IPS-NIHi7 (cell line): ENCODE measurements around the gene SBK3.
A peak's percentile ranks its signal among the peaks of the same experiment; 100 is the strongest.
"Not testable (repeated sequence)": the region's sequence is repeated elsewhere in the genome, so short reads cannot be mapped to it uniquely, and the experiment has no call there.

Experiments used
- DNase-seq: peaks from one replicate; pipeline ENCODE4 v3.0.0; 2012; ENCODE audit warnings: mixed read lengths; ENCODE audit errors: extremely low spot score

Gene SBK3

DNA sequence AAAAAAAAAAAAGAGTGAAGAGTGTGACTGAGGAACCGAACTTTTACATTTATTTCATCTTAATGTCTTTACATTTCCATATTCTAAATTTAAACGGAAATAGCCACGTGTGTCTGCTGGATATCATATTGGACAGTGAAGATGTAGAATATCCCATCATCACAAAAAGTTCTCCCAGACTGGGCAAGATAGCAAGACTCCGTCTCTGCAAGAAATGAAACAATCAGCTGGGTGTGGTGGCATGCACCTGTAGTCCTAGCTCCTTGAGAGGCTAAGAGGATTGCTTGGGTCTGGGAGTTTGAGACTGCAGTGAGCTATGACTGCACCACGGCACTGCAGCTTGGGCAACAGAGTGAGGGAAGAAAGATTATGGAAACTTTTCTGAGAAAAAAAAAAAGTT is 31.4 kb upstream of the SBK3 start:
- DNase-seq: no peak

DNA sequence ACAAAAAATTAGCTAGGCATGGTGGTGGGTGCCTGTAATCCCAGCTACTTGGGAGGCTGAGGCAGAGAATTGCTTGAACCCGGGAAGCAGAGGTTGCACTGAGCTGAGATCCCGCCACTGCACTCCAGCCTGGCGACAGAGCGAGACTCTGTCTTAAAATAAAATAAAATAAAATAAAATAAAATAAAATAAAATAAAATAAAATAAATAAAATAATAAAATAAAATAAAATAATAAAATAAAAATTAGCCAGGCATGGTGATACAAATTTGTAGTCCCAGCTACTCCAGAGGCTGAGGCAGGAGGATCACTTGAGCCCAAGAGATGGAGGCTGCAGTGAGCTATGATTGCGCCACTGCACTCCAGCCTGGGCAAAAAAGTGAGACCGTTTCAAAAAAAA is 28.6 kb upstream of the SBK3 start:
- not testable (repeated sequence) for DNase-seq

GRCh38 chr19:55569477-55569876 is 24.1 kb upstream of the SBK3 start:
- DNase-seq: not testable (repeated sequence)

GRCh38 chr19:55567708-55568328 is 22.5 kb upstream of the SBK3 start:
- no peak for DNase-seq

DNA sequence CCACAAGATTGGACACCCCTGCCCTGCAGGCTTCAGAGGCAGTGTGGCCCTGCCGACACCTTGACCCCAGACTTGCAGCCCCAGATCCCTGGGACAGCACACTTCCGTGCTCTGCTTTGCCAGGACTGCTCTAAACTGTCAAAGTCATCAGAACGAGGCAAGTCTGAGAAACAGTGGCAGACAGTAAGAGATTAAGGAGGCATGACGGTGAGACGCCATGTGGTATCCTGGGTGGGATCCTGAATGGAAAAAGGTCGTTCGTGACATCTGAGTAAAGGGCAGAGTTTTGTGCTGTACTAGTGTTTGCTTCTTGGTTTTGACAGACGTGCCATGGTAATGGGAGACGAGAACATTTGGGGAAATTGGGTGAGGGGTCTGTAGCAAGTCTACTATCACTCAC is 21.5 kb upstream of the SBK3 start:
- DNase-seq: peak; percentile 6

GRCh38 chr19:55563261-55563690 is 17.9 kb upstream of the SBK3 start:
- DNase-seq: peak; percentile 12

GRCh38 chr19:55559684-55560083 is 14.3 kb upstream of the SBK3 start:
- no peak for DNase-seq

- no peak for DNase-seq
These were observed 9.4 kb upstream of the SBK3 start for GRCh38 chr19:55554741-55555152.

DNA sequence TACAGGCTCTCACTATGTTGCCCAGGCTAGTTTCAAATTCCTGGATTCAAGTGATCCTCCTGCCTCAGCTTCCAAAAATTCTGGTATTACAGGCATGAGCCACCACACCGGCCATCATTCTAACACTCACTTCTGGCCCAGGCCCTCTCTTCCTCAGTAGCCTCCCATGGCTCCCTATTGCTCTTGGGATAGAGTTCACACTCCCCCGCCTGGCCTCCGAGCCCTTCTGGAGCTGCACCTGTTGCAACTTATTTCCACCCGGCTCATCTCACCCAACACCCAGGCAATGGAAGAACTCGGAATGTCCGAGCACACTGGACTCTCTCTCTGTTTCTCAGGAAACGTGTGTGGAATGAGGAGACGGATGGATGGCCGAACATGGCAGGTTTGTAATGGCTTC is 9.0 kb upstream of the SBK3 start:
- no peak for DNase-seq

- DNase-seq: no peak
These were observed 8.2 kb upstream of the SBK3 start for GRCh38 chr19:55553217-55554182.

DNA sequence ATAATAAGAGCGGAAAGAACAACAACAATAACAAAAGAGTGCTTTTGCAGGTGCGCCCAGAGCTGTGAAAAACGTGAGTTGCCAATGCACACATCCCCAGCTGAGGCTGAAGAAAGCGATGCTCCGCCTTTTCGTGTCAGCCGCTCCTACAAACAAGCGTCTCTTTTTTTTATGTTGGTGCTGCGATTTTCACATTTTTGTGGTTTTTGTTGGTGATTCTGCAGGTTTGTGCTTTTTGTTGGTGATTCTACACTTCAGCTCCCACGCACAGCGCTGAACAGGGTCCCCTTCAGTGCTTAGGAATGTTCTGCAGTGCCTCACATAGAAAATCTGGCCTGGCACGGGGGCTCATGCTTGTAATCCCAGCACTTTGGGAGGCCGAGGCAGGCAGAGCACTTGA is 7.3 kb upstream of the SBK3 start:
- no peak for DNase-seq

GRCh38 chr19:55552206-55552605 is 6.9 kb upstream of the SBK3 start:
- no peak for DNase-seq

DNA sequence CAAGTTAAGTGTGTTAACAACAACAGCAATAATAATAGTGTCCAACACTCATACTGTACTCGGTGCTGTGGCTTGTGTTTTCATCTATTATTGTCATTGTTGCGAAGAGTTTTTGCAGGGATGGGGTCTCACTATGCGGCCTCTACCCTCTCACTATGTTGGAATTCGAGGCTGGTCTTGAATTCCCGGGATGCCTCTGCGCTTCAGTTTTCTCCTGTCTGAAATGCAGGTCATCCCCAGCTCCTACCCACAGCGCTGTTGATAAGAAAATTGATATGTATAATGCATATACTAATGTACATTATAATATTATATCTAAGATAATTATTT is 4.9 kb upstream of the SBK3 start:
- DNase-seq: no peak

DNA sequence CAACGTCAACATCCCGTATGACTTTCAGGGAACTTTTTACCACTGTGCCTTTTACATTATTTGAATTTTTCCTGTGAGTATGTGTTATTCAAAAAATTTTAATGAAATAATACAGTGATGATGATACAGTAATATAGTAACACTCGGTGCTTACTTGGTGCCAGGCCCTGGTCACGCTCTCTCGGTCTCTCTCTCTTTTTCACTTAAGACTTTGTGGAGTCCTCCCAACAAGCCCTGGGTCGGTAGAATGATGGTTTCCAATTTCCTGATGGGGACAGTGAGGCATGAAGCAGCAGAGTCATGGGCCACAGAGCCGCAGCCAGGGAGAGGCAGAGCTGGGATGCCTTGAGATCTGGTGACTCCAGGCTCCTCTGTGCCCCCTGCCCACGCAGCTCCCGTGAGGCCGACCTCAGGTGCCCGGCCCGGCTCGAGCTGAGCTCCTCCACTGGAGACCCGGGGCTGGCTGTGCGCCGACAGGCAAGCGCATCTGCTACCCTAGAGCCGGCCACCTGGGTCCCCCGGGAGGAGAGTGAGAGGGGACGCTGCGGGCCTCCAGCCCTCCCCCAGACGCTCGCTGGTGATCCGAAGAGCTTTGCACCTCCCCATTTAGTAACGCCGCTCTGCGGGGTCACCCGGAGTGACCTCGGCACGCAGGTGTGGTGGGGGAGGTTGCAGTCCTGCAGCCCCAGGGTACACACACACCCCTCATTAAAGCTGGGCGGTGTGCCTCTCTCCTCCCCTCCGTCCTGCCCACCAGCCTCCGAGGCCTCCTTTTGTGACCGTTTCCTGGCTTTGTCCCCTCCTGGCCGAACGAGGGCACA is 4.4 kb upstream of the SBK3 start:
- peak; percentile 66 for DNase-seq

DNA sequence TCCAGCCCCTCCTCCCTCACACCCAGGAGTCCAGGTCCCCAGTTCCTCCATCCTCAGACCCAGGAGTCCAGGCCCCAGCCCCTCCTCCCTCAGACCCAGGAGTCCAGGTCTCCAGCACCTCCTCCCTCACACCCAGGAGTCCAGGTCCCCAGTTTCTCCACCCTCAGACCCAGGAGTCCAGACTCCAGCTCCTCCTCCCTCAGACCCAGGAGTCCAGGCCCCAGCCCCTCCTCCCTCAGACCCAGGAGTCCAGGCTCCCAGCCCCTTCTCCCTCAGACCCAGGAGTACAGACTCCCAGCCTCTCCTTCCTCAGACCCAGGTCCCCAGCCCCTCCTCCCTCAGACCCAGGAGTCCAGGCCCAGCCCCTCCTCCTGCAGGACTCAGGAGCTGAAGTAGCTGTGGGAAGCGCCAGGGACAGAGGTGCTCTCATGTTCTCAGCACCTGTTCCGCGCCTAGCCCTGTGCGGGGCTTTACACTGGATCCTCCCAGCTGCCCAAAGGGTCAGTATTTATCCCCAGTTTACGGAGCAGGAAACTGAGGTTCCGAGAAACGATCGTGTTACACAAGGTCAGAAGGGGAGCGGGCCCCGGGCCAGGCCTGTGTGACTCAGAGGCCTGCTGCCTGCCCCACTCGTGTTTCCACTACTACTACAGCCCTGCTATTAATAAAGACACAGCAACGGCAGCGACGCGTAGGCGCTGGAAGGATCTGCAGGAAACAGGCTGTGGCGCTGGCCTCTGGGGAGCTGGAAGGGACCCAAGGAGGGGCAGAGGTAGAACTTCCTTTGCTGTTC is 1.7 kb upstream of the SBK3 start:
- DNase-seq: no peak

DNA sequence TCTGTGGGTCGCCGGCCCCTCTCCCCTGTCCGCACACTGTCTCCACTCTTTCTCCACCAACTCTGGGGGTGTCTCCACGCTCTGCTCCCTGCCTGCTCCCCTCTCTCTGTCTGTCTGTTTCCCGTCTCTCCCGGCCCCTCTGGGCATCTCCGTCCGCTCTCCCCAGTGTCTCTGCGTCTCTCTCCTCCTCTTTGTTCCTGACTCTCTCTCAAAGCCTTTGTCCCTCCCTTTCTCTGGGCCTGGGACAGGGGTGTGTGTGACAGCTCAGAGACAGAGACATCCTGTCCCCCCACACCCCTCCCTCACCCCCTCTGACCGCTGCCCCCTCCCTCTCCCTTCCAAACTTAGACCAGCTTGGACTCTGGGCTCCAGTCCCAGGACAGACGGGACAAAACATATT is 668 bp upstream of the SBK3 start:
- DNase-seq: no peak

DNA sequence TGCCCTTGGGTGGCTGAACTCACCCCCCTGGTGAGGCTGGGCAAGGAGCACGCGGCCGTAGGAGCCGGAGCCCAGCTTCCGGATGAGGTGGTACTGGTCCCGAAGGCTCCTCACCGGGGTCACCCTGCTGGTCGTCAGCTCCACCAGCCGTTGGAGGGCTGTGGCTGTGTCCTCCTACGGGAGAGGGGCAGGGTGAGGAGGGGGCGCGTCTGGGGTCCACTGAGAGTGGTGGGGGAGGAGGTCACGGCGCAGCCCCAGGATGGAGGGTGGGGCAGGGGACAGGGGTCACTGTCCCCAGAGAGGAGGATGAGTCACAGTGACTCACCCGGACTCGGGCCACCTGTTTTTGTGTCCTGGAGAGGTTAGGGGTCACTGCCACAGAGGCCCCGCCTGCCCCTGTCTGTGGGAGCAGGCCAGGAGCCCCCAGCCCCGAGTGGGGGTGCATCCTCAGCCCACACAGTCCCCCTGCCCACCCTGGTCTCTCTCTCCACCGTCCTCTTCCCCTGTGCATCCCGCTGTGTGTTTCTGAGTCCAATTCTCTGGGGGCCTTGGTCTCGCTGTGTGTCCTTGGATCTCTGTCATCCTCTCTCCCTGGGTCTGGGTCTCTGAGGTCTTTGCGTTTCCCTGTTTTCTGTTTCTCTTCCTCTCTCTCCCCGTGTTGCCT is 435 bp downstream of the SBK3 start:
- DNase-seq: no peak

DNA sequence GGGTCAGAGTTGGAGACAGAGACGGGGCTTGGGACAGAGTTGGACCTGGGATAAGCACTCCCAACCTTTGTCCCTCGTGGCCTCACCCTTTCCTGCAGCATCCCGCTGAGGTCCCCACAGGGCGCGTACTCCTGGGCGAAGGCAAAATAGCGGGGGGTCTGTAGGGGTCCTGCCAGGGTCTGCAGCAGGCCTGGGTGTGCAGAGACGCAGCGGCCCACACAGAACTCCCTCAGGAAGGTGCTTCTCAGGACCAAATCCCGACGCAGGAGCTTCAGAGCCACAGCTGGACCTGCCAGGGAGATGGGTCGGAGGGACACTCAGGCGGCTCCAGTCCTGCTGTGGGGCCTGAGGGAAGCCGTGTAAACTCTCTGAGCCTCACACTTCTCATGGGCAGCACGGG is 1.3 kb downstream of the SBK3 start:
- DNase-seq: no peak

- no peak for DNase-seq
These were observed 1.8 kb downstream of the SBK3 start for GRCh38 chr19:55543567-55543966.

DNA sequence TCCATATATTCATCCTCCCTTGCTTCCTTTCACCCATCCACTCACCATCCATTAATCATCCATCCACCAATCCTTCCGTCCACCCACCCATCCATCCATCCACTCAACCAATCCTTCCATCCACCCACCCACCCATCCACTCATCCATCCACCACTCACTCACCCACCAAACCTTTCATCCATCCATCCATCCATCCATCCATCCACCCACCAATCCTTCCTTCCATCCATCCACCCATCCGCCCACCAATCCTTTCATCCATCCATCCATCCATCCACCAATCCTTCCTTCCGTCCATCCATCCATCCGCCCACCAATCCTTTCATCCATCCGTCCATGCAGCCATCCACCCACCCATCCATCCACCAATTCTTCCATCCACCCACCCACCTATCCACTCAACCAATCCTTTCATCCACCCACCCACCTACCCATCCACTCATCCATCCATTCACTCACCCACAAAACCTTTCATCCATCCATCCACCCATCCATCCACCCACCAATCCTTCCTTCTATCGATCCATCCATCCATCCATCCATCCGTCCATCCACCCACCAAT is 3.0 kb downstream of the SBK3 start:
- no peak for DNase-seq

DNA sequence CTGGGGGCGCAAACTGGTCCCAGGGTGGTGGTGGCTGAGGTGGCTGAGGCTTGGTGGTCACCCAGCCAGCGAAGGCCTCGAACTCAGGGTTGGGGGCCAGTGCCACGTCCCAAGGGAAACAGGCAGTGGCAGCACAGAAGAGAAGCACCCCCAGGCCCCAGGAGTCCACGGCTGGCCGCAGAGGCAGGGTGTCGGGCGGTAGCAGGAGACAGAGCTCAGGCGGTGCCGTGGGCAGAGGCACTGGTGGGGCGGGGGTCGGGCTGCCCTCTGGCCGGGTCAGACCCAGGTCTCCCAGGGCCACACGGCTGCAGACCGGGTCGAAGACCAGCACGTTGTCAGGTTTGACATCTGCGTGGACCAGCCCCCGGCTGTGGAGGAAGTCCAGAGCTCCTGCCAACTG is 4.3 kb downstream of the SBK3 start:
- no peak for DNase-seq
